GM18526 (cell line): ENCODE data around the gene FUBP3.

ENCODE experiments used
- POLR2A ChIP-seq: IDR thresholded peaks from 3 replicates; pipeline ENCODE4 v1.6.1; 2011; ENCODE audit not compliant: insufficient read length; ENCODE audit errors: extremely low read depth

FUBP3 gene

DNA sequence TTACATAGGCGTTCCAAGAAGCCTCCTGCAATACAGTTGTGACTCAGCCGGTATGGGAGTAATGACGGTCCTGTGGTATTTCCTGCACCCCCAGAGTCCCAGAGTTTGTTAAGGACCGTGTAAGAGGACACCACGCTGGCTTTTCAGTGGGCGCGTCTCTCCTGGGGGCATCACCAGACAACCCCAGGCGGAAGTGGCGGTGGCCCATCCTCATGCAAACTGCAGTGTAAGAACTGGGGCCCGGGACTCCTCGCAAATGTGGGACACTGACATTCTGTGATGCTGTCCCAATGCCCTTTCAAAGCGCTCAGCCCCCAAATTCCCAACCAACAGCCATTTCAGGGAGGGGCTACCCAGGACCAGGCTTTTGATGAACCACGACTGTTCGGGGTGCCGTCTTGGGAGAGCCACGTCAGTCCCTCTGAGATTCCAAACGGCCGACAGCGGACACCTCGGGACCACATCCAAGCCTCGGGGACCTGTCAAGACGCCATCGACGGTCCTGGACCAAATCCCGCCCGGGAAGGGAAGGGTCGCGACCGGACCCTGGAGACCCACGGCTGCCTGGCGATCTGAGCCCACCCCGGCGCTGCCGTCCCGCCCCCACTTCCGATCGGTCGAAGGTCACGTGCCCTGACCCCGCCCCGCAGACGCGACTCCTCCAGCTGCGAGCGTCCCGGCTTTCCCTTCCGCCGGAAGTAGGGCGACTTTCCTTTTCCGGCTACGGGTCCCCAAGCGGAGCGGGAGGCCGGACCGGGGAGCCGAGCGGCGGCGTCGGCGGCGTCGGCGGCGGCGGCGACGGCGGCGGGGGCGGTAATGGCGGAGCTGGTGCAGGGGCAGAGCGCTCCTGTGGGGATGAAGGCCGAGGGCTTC lies at the start of gene FUBP3:
FUBP3 (plus strand) TSS at position 713 of the 873 bp plus-strand sequence; CDS start at position 817, 104 bp downstream.
- peak; percentile 95 for TF ChIP-seq POLR2A

GRCh38 chr9:130530938-130531337 lies 48.4 kb upstream of the FUBP3 start:
- TF ChIP-seq POLR2A, result no peak

DNA sequence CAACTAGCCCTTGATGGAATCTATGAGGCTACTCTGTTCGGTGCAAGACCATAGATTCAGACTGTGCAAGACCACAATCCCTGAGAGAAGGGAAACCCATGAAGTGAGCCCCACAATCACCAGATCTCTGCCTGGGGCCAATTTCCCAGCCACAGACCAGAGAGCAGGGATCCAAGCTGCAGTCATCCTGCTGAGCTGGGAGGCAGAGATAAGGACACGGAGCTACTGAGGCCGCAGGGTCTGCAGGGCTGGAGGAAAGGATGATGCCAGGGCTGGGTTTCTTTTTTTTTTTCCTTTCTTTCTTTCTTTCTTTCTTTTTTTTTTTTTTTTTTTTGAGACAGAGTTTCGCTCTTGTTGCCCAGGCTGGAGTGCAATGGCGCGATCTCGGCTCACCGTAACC lies 47.7 kb upstream of the FUBP3 start:
- no peak for TF ChIP-seq POLR2A

DNA sequence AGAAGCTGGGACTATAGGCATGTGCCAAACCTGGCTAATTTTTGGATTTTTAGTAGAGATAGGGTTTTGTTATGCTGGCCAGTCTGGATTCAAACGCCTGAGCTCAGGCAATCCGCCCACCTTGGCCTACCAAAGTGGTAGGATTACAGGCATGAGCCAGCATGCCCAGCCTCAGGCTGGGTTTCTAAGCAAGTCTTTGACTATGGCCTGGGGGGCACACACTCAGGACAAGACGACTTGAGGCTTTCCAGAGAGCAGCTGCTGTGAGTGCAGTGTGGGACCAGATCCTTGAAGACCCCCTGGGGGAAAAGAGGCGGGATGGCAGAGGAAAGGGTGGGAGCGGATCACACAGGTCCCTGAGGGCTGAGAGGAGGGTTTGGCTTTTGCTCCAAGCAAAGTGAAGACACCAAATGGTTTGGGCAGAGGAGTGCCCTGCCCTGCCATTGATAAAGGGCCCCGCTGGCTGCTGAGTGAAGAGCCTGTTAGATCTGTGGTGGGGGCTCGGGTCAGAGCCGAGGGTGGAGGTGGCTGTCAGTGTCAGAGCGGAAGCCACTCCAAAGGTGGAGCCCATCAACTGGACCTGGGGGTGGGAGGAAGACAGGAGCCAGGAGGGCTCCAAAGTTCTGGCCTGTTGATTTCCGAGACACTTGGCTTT lies 46.8 kb upstream of the FUBP3 start:
- TF ChIP-seq POLR2A, result no peak

GRCh38 chr9:130535818-130536521 lies 43.4 kb upstream of the FUBP3 start:
- no peak for TF ChIP-seq POLR2A

DNA sequence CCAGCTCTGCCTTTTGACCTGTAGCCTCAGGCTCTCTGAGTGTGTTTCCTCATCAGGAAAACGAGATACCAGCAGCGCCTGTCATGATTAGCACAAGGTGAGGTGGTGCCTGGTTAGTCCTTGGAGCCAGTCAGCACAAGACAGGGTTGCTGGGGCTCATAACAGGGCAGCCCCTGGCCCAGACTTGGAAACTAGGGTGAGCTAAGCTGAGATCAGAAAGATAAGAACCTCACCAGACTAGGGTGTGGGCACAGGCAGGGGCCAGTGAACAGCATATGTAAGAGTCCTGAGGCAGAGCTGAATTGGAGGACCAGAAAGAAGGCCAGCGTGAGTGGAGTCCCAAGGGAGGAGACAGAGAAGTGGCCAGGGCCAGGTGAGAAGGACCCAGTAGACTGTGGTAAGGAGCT lies 42.7 kb upstream of the FUBP3 start:
- TF ChIP-seq POLR2A, result no peak

DNA sequence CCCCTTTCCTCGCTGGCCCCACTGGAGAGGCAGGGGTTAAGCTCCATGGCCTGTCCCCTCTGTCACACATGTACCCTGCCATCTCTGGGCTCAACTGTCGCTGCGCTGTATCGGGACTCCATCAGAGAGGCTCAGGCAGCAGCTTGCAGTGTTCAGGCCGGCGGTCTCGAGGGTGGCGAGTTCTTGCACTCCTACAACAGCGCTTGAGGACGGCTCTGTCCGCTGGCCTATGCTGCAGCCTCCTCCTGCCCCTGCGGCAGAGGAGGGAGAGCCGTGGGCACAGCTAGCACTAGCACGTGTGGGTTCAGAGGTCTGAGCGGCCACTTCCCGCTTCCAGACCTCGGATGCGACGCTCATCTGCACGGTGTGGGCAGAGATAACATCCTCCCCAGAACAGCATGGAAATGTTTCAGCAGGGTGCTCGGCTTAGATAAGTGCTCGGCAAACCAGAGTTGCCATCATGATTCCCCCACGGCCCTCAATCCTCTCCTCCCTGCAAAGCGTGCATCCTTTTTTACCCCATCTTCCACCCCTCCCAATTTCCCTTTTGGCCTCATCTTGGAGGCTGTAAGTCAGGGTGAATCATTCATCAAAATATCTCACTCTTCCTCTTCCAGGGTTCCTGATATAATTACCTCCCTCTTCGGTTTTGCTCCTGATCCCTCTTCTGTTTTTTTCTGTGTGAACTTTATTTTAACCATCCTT lies 41.9 kb upstream of the FUBP3 start:
- TF ChIP-seq POLR2A, result no peak

DNA sequence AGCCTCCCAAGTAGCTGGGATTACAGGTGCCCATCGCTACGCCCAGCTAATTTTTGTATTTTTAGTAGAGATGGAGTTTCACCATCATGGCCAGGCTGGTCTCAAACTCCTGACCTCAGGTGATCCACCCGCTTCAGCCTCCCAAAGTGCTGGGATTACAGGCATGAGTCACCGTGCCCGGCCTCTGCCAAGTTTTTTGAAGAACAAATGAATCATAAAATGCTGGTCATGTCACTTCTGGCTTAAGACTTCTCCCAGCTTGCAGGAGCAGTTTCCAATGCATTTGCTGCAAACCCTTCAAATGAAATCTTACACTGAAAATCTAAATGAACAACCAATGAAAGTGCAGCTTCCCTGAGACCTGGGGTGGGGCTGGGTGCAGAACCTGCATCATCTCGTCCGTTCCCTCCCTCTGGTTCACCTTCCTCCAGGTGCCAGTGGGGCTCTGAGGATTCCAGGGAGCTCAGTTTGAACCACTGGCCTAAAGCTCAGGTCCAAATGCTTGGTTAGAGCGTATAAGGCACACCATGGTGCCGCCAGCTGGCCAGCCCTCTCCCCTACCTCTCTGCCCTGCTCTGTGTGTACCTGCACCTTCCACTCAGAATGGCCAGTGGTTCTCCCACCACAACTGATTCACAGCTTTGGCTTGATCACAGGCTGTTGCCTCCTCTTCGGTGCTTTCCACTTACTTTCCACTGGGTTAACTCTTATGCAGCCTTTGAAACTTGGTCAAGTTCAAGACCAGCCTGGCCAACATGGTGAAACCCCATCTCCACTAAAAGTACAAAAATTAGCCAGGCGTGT lies 39.8 kb upstream of the FUBP3 start:
- no peak for TF ChIP-seq POLR2A

- TF ChIP-seq POLR2A, result no peak
Measured at GRCh38 chr9:130541533-130541932, 37.8 kb upstream of the FUBP3 start.

- TF ChIP-seq POLR2A, result no peak
Measured at GRCh38 chr9:130542038-130542437, 37.3 kb upstream of the FUBP3 start.

- TF ChIP-seq POLR2A, result no peak
Measured at GRCh38 chr9:130542457-130543228, 36.7 kb upstream of the FUBP3 start.

DNA sequence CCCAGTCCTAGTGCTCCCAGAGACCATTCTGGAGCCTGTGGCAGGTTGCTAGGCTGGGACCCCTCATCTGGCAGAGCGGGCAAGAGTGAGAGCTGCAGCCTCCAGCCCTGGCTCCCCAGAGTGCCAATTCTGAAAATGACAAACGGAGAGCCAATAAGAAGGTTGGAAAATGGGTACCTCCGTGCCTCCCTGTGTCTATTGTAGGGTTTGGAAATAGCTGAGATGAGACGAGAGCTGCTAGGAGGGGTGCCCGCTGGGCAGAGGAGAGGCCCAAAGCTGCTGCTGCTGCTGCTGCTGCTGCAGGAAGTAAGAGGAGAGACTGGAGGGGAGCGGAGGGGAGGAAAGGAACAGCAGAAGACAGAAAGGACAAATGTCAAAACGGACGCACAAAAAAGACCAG lies 36.0 kb upstream of the FUBP3 start:
- TF ChIP-seq POLR2A, result no peak

GRCh38 chr9:130543859-130544258 lies 35.5 kb upstream of the FUBP3 start:
- TF ChIP-seq POLR2A, result no peak

GRCh38 chr9:130544364-130544763 lies 35.0 kb upstream of the FUBP3 start:
- no peak for TF ChIP-seq POLR2A
